GM12874 (cell line): ENCODE data around the gene SLC22A23.

Source experiments
- CTCF ChIP-seq: IDR thresholded peaks from 2 replicates; pipeline ENCODE4 v1.5.1; 2011; ENCODE audit warnings: low read depth, mild to moderate bottlenecking, control low read depth, low read length, moderate library complexity; ENCODE audit not compliant: insufficient read depth

Gene SLC22A23

DNA sequence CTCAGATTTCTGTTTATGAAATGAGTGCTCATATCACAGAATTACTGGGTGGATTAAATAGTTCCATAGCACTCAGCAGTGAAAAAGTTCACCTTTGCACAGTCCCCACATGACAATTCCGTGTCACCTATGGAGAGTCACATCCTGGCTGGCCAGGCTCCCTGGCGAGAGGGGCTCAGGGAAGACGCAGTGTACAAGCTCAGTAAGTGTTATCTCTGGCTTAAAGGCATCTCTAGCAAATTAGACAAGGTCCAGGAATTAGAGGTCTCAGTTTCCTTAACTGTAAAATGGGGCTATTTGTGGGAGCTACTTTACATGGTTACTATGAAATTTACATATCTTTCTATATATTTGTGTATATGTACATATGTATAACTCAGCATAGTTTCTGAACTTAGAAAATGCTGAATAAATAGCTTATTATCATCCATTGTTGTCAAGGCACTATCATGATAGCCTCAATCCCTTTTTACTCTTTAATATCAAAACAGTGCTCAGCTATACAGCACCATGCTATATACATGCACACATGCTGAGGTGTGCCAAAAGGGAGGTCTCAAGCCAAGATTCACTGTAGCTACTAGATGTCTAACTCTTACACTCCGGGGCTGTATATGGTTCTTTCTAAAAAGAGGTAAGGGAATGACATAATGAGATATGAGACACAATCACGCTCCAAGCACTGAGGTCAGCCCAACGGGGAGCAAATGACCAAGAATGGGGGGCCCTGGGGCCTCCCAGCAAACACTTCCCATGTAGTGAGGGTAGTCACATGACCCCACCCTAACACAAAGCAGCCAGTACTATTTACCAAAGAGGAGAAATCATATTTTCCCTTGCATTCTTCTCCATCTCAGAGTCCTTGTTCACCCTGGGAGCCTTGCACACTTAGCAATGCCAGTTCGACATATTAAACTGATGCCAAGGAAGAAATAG, 59.4 kb downstream of the SLC22A23 start:
- TF ChIP-seq CTCF, result no peak

DNA sequence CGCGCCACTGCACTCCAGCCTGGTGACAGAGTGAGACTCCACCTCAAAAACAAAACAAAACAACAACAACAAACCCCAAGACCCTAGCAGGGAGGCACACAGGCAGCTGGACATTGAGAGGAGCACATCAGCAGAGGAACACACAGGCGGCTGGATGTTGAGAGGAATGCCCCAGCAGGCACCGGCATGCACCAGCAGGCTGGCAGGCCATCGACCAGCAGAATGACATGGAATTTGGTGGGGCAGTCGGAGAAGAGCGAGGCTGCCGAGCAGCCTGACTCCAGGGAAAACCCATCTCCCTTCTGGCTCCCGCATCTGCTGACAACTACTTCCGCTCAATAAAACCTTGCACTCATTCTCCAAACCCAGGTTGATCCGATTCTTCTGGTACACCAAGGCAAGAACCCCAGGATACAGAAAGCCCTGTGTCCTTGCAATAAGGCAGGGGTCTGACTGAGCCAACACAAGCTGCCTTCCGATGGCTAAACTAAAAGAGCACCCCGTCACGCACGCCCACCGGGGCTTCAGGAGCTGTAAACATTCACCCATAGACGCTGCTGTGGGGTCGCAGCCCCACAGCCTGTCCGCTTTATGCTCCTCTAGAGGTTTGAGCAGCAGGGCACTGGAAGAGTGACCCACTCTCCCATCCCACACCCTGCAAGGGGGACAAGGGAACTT, 60.2 kb downstream of the SLC22A23 start:
- no peak for TF ChIP-seq CTCF

DNA sequence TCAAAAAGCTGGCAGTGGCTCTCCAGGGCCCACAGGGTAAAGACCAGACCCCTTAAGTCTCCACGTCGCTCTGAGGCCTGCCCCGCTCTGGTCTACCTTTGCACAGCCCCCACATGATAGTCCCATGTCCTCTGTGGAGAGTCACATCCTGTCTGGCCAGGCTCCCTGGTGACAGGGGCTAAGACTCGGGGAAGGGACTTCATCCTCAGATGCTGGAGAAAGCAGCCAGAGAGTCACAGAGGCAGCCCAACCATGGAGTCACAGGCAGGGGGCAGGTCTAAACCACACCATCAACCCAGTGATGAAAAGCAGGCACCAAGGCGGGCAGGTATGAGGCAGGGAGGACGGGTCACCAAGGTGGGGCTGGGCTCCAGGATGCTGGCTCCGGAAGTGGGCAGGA, 62.2 kb downstream of the SLC22A23 start:
- TF ChIP-seq CTCF, result no peak

DNA sequence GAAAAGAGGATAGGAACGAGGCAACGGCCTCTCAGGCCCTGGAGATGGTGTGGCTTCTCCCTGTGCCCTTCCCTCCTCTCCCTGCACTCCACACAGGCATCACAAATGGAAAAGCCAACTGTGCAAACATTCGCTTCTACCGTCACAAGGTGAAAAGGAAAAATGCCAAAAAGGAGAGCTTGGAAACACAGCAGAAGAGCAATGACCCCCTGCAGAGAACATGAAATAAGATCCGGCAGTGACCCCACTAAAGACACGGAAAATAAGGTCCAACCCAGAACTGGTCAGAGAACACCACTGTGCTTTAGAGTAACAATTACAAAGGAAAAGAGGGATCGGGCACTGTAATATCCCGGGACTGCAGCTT, 63.0 kb downstream of the SLC22A23 start:
- no peak for TF ChIP-seq CTCF

- TF ChIP-seq CTCF, result no peak
Measured at GRCh38 chr6:3392930-3393835, 63.7 kb downstream of the SLC22A23 start.

DNA sequence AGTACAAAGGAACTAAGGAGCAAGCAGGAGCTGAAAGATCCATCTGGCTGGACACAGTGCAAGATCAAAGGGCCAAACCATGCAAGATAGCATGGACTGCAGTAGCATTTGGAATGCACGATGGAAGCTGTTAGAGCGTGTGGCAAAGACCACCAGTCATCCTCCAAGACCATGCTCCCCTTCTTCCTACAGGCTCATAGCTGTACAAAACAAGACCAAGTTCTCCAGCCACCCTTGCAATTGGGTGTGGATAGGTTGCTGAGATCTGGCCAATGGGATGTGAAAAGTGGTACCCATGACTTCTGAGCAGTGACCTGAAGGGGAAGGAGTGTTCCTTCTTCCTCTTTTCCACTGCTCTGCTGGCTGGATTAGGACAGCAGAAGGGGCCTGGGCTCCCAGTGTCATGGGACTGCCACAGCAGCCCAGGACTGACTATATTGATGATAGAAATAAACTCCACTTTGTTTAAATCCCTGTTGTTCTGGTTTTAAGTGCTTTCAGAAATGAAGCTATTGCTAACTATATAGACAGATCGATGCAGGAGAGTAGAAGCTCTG, 64.9 kb downstream of the SLC22A23 start:
- no peak for TF ChIP-seq CTCF
